HEK293 (cell line): Measurements from ENCODE around the gene CMPK1.

ENCODE experiments used
- CTCF ChIP-seq: fragments of 450-650 bp; formaldehyde crosslinking; IDR thresholded peaks from 2 replicates; pipeline ENCODE4 v1.5.1; 2016; ENCODE audit warnings: missing biosample characterization, missing genetic modification characterization
- SALL2 ChIP-seq: fragments of 450-650 bp; formaldehyde crosslinking; IDR thresholded peaks from 2 replicates; pipeline ENCODE4 v1.5.0; 2017; ENCODE audit warnings: missing biosample characterization, mild to moderate bottlenecking, missing genetic modification characterization, borderline replicate concordance
- SETDB1 ChIP-seq: IDR thresholded peaks from one replicate; pipeline ENCODE4 v1.6.1; 2017; ENCODE audit warnings: mild to moderate bottlenecking, low read length, moderate library complexity, mixed read lengths; ENCODE audit not compliant: insufficient read length
- SP3 ChIP-seq: fragments of 450-650 bp; formaldehyde crosslinking; IDR thresholded peaks from 2 replicates; pipeline ENCODE4 v1.5.1; 2016; ENCODE audit warnings: missing biosample characterization, missing genetic modification characterization
- ZNF140 ChIP-seq: fragments of 450-650 bp; formaldehyde crosslinking; IDR thresholded peaks from 2 replicates; pipeline ENCODE4 v1.5.1; 2016; ENCODE audit warnings: missing biosample characterization, missing genetic modification characterization
- ZNF274 ChIP-seq, 2 experiments: fragments of 200-500 bp in 1 of 2; fragments of 450-650 bp in 1 of 2; sonication (Bioruptor generic) in 1 of 2; formaldehyde crosslinking in 1 of 2; IDR thresholded peaks; 2 replicates each; pipeline versions ENCODE4 v1.5.1 to v1.6.1; 2014 to 2016; ENCODE audit warnings: borderline replicate concordance in 1 of 2, inconsistent platforms in 1 of 2, low read length in 1 of 2, missing biosample characterization in 1 of 2, missing genetic modification characterization in 1 of 2
- ZNF280D ChIP-seq: fragments of 450-650 bp; formaldehyde crosslinking; IDR thresholded peaks from 2 replicates; pipeline ENCODE4 v1.5.1; 2016; ENCODE audit warnings: missing biosample characterization, missing genetic modification characterization
- ZNF311 ChIP-seq: fragments of 450-650 bp; formaldehyde crosslinking; IDR thresholded peaks from 2 replicates; pipeline ENCODE4 v1.5.1; 2017; ENCODE audit warnings: missing biosample characterization, missing genetic modification characterization, borderline replicate concordance

- TF ChIP-seq CTCF (tag by site-specific recombination) (no peak), SETDB1 (no peak), ZNF280D (tag by site-specific recombination) (no peak), ZNF274 (IDR thresholded peaks at IDR 0.05; ENCODE audit: low read length) (no peak), ZNF274 (tag by site-specific recombination; IDR thresholded peaks at IDR 0.05; ENCODE audit: borderline replicate concordance) (no peak), SP3 (tag by site-specific recombination) (no peak), ZNF140 (no peak), SALL2 (tag by site-specific recombination) (no peak), ZNF311 (tag by site-specific recombination) (no peak)
These were observed 1.7 kb upstream of the CMPK1 start for GRCh38 chr1:47331875-47332274.
